A549 (cell line): ENCODE results near the gene SLCO1A2. TPM values are rescaled to one million over a fixed set of nuclear protein-coding genes. Genes with fewer than 3 reads are reported as not detected.

Experiments used
- ATAC-seq, 2 experiments: fragments of 200-7000 bp in 1 of 2; fragments of >200 bp in 1 of 2; cut with Nextera tagmentation in 1 of 2; cut with Tn5 transposase in 1 of 2; 3 replicates each; pipeline versions ENCODE4 v1.8.0 to v1.9.1; 2018 to 2020; ENCODE audit warnings: mild to moderate bottlenecking in 1 of 2, moderate library complexity in 1 of 2
- CTCF ChIA-PET: fragments of 300-600 bp; sonication (Branson Sonifier 250); formaldehyde crosslinking; extraction: SDS; loops from one replicate; lab custom pipeline; 2021; ENCODE audit warnings: antibody characterized with exemption, inconsistent platforms; lab: Yijun Ruan, JAX
- POLR2A ChIA-PET: fragments of 350-600 bp; formaldehyde crosslinking; extraction: SDS; loops from one replicate; lab custom pipeline; 2021; ENCODE audit warnings: antibody characterized with exemption, inconsistent platforms; lab: Yijun Ruan, JAX
- DNase-seq, 2 experiments: peaks; one replicate each; pipeline versions ENCODE4 v3.0.0 to v3.0.0-alpha.2; 2011 to 2016; ENCODE audit warnings: low read depth in 1 of 2, low spot score in 1 of 2
- FAIRE-seq: peaks from 2 replicates; lab custom pipeline; 2011; peaks lifted over from hg19 to GRCh38; lab: Jason Lieb, UNC
- H3K27ac ChIP-seq, 2 experiments: fragments of >200 bp; sonication (Bioruptor Twin); formaldehyde crosslinking; 3 replicates each; pipeline ENCODE4 v1.5.1; 2016 to 2017
- H3K4me1 ChIP-seq: fragments of >200 bp; sonication (Bioruptor Twin); formaldehyde crosslinking; 3 replicates; pipeline ENCODE4 v1.6.1; 2016
- H3K4me2 ChIP-seq: fragments of >200 bp; sonication (Bioruptor Twin); formaldehyde crosslinking; 3 replicates; pipeline ENCODE4 v1.6.1; 2016
- H3K4me3 ChIP-seq: fragments of >200 bp; sonication (Bioruptor Twin); formaldehyde crosslinking; 3 replicates; pipeline ENCODE4 v1.5.1; 2016
- H3K9me3 ChIP-seq: fragments of >200 bp; sonication (Bioruptor Twin); formaldehyde crosslinking; 3 replicates; pipeline ENCODE4 v1.6.1; 2016
- BCL3 ChIP-seq: fragments of >200 bp; sonication (Bioruptor Twin); formaldehyde crosslinking; IDR thresholded peaks from 3 replicates; pipeline ENCODE4 v1.6.1; 2016
- CBX2 ChIP-seq: fragments of 200-600 bp; sonication (generic); IDR thresholded peaks from 2 replicates; pipeline ENCODE4 v1.6.1; 2016; ENCODE audit warnings: low read depth, mild to moderate bottlenecking, borderline replicate concordance
- CBX8 ChIP-seq: fragments of 200-600 bp; sonication (generic); IDR thresholded peaks from 2 replicates; pipeline ENCODE4 v1.6.1; 2016
- EHMT2 ChIP-seq: fragments of 200-600 bp; sonication (generic); IDR thresholded peaks from 2 replicates; pipeline ENCODE4 v1.6.1; 2016; ENCODE audit warnings: antibody characterized with exemption, low read depth, mild to moderate bottlenecking, moderate library complexity
- ELK1 ChIP-seq: fragments of 150-350 bp; IDR thresholded peaks from 2 replicates; pipeline ENCODE4 v1.6.1; 2014; ENCODE audit warnings: low read depth, mild to moderate bottlenecking, low read length
- ESRRA ChIP-seq: fragments of 150-350 bp; IDR thresholded peaks from 2 replicates; pipeline ENCODE4 v1.6.1; 2014; ENCODE audit warnings: mild to moderate bottlenecking, low read length, borderline replicate concordance
- FOSB ChIP-seq: fragments of 250-450 bp; sonication (Bioruptor Pico); IDR thresholded peaks from 2 replicates; pipeline ENCODE4 v1.5.0; 2020; ENCODE audit warnings: mild to moderate bottlenecking, moderate library complexity
- FOSL2 ChIP-seq, 2 experiments: fragments of 450-650 bp in 1 of 2; fragments of >200 bp in 1 of 2; sonication (Bioruptor Twin) in 1 of 2; formaldehyde crosslinking; IDR thresholded peaks; 2 replicates each; pipeline versions ENCODE4 v1.5.0 to v1.6.1; 2016 to 2020; ENCODE audit warnings: mild to moderate bottlenecking in 1 of 2, moderate library complexity in 1 of 2
- FOXS1 ChIP-seq: fragments of 250-450 bp; sonication (Bioruptor Pico); IDR thresholded peaks from 2 replicates; pipeline ENCODE4 v1.5.0; 2020; ENCODE audit warnings: mild to moderate bottlenecking, moderate library complexity
- GATA3 ChIP-seq: IDR thresholded peaks from 2 replicates; pipeline ENCODE4 v1.6.1; 2012; ENCODE audit warnings: borderline replicate concordance
- HOXB13 ChIP-seq: fragments of 250-450 bp; sonication (Bioruptor Pico); IDR thresholded peaks from 2 replicates; pipeline ENCODE4 v1.5.0; 2020; ENCODE audit warnings: low read depth, mild to moderate bottlenecking, moderate library complexity
- HOXB5 ChIP-seq: fragments of 250-450 bp; sonication (Bioruptor Pico); IDR thresholded peaks from 2 replicates; pipeline ENCODE4 v1.5.0; 2020; ENCODE audit warnings: mild to moderate bottlenecking, moderate library complexity
- JUN ChIP-seq, 2 experiments: fragments of >200 bp; sonication (Bioruptor Twin); formaldehyde crosslinking; IDR thresholded peaks; 2 replicates in 1 of 2; 3 replicates in 1 of 2; pipeline ENCODE4 v1.6.1; 2016 to 2017
- KDM1A ChIP-seq: fragments of 200-600 bp; sonication (generic); IDR thresholded peaks from 2 replicates; pipeline ENCODE4 v1.6.1; 2016; ENCODE audit warnings: low read depth, mild to moderate bottlenecking
- KDM5A ChIP-seq: fragments of 200-600 bp; sonication (generic); IDR thresholded peaks from 2 replicates; pipeline ENCODE4 v1.6.1; 2016; ENCODE audit warnings: antibody characterized with exemption, mild to moderate bottlenecking
- MAFK ChIP-seq: fragments of 450-650 bp; IDR thresholded peaks from 2 replicates; pipeline ENCODE4 v1.6.1; 2014; ENCODE audit not compliant: partially characterized antibody
- MAZ ChIP-seq: fragments of 150-350 bp; IDR thresholded peaks from 2 replicates; pipeline ENCODE4 v1.6.1; 2014; ENCODE audit warnings: antibody characterized with exemption, low read depth, low read length, borderline replicate concordance
- MYC ChIP-seq: IDR thresholded peaks from 2 replicates; pipeline ENCODE4 v1.6.1; 2012; ENCODE audit warnings: mild to moderate bottlenecking, inconsistent platforms, low read length, improper control_type of control experiment, borderline replicate concordance
- PHF8 ChIP-seq: fragments of 200-600 bp; sonication (generic); IDR thresholded peaks from 2 replicates; pipeline ENCODE4 v1.6.1; 2016; ENCODE audit warnings: low read depth, mild to moderate bottlenecking, antibody characterized with exemption, moderate library complexity, borderline replicate concordance
- POLR2AphosphoS2 ChIP-seq: conservative IDR thresholded peaks from 2 replicates; pipeline ENCODE4 v1.6.1; 2012; ENCODE audit warnings: low read length, improper control_type of control experiment, inconsistent platforms
- RARB ChIP-seq: fragments of 250-450 bp; sonication (Bioruptor Pico); IDR thresholded peaks from 2 replicates; pipeline ENCODE4 v1.8.0; 2021; ENCODE audit warnings: mild to moderate bottlenecking, moderate library complexity
- RFX5 ChIP-seq: fragments of 450-650 bp; IDR thresholded peaks from 2 replicates; pipeline ENCODE4 v1.7.1; 2014; ENCODE audit warnings: antibody characterized with exemption, mild to moderate bottlenecking, moderate library complexity
- SMC3 ChIP-seq: fragments of >200 bp; sonication (Bioruptor Twin); formaldehyde crosslinking; IDR thresholded peaks from 3 replicates; pipeline ENCODE4 v1.6.1; 2018; ENCODE audit warnings: inconsistent platforms
- SREBF2 ChIP-seq: fragments of 450-650 bp; IDR thresholded peaks from 2 replicates; pipeline ENCODE4 v1.6.1; 2014; ENCODE audit warnings: mild to moderate bottlenecking, moderate library complexity
- TFCP2L1 ChIP-seq: fragments of 250-450 bp; sonication (Bioruptor Pico); IDR thresholded peaks from 2 replicates; pipeline ENCODE4 v1.5.0; 2021; ENCODE audit warnings: mild to moderate bottlenecking
- TP53 ChIP-seq: fragments of 250-450 bp; sonication (Bioruptor Pico); IDR thresholded peaks from 2 replicates; pipeline ENCODE4 v1.5.0; 2021; ENCODE audit warnings: mild to moderate bottlenecking, moderate library complexity
- ZC3H11A ChIP-seq: fragments of 450-650 bp; IDR thresholded peaks from 2 replicates; pipeline ENCODE4 v1.6.1; 2014; ENCODE audit warnings: antibody characterized with exemption, mild to moderate bottlenecking
- ZFP36 ChIP-seq: fragments of 450-650 bp; IDR thresholded peaks from 2 replicates; pipeline ENCODE4 v1.6.1; 2014; ENCODE audit warnings: borderline replicate concordance; ENCODE audit not compliant: partially characterized antibody
- ZSCAN20 ChIP-seq: fragments of 250-450 bp; sonication (Bioruptor Pico); IDR thresholded peaks from 2 replicates; pipeline ENCODE4 v1.8.0; 2022; ENCODE audit warnings: mild to moderate bottlenecking, moderate library complexity
- WGBS: methylation state at CpG from one replicate; pipeline ENCODE4 v1.1.6; 2017; ENCODE audit errors: missing lambda C conversion rate; 5-methylcytosine and 5-hydroxymethylcytosine counted together
- polyA plus RNA-seq, 4 experiments: library from polyadenylated mRNA; depleted of rRNA in 3 of 4; stranded (reverse); fragments of >200 nt; fragmentation: RNase III in 1 of 4; extraction: RNeasy Plus Mini Kit Qiagen cat#74134 plus additional on column Dnase treatment in 1 of 4; gene quantifications; 2 replicates in 3 of 4; 3 replicates in 1 of 4; pipeline ENCODE4 v1.2.3, GENCODE V29; 2011 to 2017
- TF ChIP-seq, protein P1 (sequence below): IDR thresholded peaks from 2 replicates; pipeline ENCODE4 v1.6.1; 2012
- TF ChIP-seq, protein P2 (sequence below): fragments of 450-650 bp; IDR thresholded peaks from 2 replicates; pipeline ENCODE4 v1.6.1; 2014; ENCODE audit warnings: antibody characterized with exemption
- TF ChIP-seq, protein P3 (sequence below): fragments of 250-450 bp; sonication (Bioruptor Pico); IDR thresholded peaks from 2 replicates; pipeline ENCODE4 v1.5.0; 2020; ENCODE audit warnings: low read depth, mild to moderate bottlenecking, moderate library complexity

SLCO1A2 gene
- polyA plus RNA-seq, 2 of the 4 experiments (the other 2 are of a cell fraction): 0.08 to 0.31 TPM

DNA sequence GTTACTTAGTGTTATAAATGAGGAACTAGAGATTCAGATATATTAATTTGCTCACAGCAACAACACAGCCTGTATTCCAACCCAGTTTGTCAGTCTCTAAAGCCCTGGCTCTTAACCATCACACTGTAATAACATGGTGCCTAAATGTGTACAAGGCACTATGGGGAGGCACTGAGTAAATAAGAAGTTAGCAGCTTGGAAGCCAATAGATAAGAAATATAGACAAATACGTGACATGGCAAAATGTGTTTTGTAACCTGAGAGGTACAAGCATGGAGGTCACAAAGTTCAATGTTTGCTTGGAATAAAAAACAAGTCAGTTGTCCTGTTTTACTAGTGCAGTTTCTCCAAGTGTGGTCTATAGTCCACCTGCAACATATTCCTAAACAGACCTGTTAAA, 16.3 kb upstream of the SLCO1A2 start:
- no peaks in the 10 kb centered on the region for H3K4me1 ChIP-seq
- ChIA-PET CTCF (no interaction called here), POLR2A (no interaction called here)
- TF ChIP-seq MAFK (peak; percentile 37), GATA3 (0 out of 2 replicates have a peak, but pooled peaks have one; percentile 34), POLR2AphosphoS2 (no peak)
- whole genome bisulfite sequencing: 46% methylated on average over 1 of the region's 1 CpG
- no peak overlapping the region for H3K4me2 ChIP-seq
- DNase-seq (peak in 1 of 2 experiments; percentile 51), FAIRE-seq (no peak), ATAC-seq (peak in 1 of 2 experiments; percentile 38; a peak in 2 of 6 replicates)
- no peaks in the 10 kb centered on the region for H3K9me3 ChIP-seq
- H3K4me3 ChIP-seq: no peak overlapping the region
- no peak overlapping the region for H3K27ac ChIP-seq

DNA sequence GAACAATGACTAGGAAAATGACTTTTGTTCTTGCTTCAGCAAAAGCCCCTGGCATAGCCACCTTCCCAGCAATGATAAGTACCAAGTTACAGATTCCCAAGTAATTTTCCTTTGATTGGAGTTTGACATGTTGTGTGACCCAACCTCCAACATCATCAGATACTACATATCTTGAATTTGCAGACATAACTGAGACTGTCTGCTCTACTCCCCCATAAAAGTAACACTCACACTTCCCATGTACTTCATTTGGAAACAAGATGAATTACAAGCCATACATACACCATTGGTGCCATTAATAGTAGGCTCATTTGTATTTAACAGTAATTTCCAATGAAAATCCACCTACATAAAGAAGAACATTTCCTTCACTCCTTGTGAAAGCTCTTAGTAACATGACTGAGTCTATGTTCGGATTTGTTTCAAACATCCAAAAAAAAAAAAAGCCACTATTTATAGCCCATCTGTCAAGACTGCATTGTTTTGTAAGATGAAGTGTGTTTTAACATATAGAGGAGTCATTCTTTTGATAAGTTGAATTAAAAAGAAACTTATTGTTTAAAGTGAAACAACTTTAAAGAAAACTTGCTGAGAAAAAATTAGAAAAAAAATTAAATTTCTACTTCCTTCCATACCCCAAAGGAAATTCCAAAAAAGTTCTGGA, 12.0 kb upstream of the SLCO1A2 start:
- POLR2A ChIA-PET: no interaction called here
- TF ChIP-seq JUN (IDR thresholded peaks at IDR 0.05): no peak
- no peak for TF ChIP-seq TFCP2L1
- no peak for TF ChIP-seq HOXB5 (CRISPR knock-in tag)
- no peak for TF ChIP-seq TP53 (CRISPR knock-in tag)
- TF ChIP-seq ESRRA: no peak
- TF ChIP-seq, protein P1, sequence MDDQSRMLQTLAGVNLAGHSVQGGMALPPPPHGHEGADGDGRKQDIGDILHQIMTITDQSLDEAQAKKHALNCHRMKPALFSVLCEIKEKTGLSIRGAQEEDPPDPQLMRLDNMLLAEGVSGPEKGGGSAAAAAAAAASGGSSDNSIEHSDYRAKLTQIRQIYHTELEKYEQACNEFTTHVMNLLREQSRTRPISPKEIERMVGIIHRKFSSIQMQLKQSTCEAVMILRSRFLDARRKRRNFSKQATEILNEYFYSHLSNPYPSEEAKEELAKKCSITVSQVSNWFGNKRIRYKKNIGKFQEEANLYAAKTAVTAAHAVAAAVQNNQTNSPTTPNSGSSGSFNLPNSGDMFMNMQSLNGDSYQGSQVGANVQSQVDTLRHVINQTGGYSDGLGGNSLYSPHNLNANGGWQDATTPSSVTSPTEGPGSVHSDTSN: no peak
- TF ChIP-seq SMC3: no peak
- no peak for TF ChIP-seq GATA3
- TF ChIP-seq, protein P2, sequence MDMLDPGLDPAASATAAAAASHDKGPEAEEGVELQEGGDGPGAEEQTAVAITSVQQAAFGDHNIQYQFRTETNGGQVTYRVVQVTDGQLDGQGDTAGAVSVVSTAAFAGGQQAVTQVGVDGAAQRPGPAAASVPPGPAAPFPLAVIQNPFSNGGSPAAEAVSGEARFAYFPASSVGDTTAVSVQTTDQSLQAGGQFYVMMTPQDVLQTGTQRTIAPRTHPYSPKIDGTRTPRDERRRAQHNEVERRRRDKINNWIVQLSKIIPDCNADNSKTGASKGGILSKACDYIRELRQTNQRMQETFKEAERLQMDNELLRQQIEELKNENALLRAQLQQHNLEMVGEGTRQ: no peak
- TF ChIP-seq, protein P3, sequence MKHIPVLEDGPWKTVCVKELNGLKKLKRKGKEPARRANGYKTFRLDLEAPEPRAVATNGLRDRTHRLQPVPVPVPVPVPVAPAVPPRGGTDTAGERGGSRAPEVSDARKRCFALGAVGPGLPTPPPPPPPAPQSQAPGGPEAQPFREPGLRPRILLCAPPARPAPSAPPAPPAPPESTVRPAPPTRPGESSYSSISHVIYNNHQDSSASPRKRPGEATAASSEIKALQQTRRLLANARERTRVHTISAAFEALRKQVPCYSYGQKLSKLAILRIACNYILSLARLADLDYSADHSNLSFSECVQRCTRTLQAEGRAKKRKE (CRISPR knock-in tag): no peak
- no peak for TF ChIP-seq RARB (CRISPR knock-in tag)
- no peak for TF ChIP-seq PHF8
- TF ChIP-seq FOSL2 (IDR thresholded peaks at IDR 0.05): no peak
- TF ChIP-seq FOSL2 (CRISPR knock-in tag; IDR thresholded peaks at IDR 0.05): no peak
- no peak for TF ChIP-seq CBX8
- no peak for TF ChIP-seq CBX2
- no peak for TF ChIP-seq HOXB13 (CRISPR knock-in tag)
- TF ChIP-seq ZC3H11A: no peak
- no peak for TF ChIP-seq EHMT2
- H3K4me2 ChIP-seq: no peak overlapping the region
- no peak overlapping the region for H3K27ac ChIP-seq
- no peak for ATAC-seq
- H3K4me3 ChIP-seq: no peak overlapping the region
- no peaks in the 10 kb centered on the region for H3K9me3 ChIP-seq
- CTCF ChIA-PET: interaction anchor here (0.7 kb wide), 1 partner anchor 150 kb away, joined by 4 read pairs; no protein-coding TSS in a partner anchor
- DNase-seq: no peak
- 69% methylated on average over 1 of the region's 1 CpG for WGBS
- H3K4me1 ChIP-seq: no peaks in the 10 kb centered on the region
- no peak for FAIRE-seq

DNA sequence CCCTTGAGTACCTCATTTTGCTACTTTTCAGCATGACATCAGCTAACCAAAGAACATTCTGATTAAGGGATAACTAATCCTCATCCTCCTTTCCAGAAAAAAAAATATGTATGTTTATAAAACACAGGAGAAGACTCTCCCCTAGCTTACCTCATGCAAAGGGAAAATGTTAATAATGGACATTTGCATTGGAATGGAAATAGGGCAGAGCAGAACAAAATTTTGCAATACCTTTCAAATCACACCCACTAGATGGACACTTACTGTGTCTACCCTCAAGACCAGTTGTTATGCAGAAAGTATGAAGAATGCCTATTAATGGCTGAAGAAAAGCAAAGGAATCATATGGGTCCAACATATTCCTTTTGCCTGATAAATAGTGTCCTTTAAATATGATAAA, 8.9 kb upstream of the SLCO1A2 start:
- Histone ChIP-seq H3K27ac (no peak overlapping the region), H3K4me1 (no peaks in the 10 kb centered on the region), H3K4me2 (no peak overlapping the region), H3K9me3 (no peaks in the 10 kb centered on the region), H3K4me3 (no peak overlapping the region)
- CTCF ChIA-PET: no interaction called here
- ATAC-seq: no peak
- no peak for DNase-seq
- POLR2A ChIA-PET: no interaction called here
- FAIRE-seq: no peak
- TF ChIP-seq CBX2: no peak
- no peak for TF ChIP-seq FOXS1 (CRISPR knock-in tag)
- no peak for TF ChIP-seq FOSL2 (IDR thresholded peaks at IDR 0.05)
- TF ChIP-seq FOSL2 (CRISPR knock-in tag; IDR thresholded peaks at IDR 0.05): no peak
- no peak for TF ChIP-seq KDM1A
- no peak for TF ChIP-seq RFX5
- TF ChIP-seq ELK1: no peak
- TF ChIP-seq KDM5A: no peak
- TF ChIP-seq ZSCAN20 (CRISPR knock-in tag): no peak
- no peak for TF ChIP-seq MYC
- TF ChIP-seq FOSB (CRISPR knock-in tag): no peak
- TF ChIP-seq SREBF2: no peak
- TF ChIP-seq MAZ: no peak
- no peak for TF ChIP-seq HOXB5 (CRISPR knock-in tag)
- TF ChIP-seq ZFP36: no peak
- TF ChIP-seq BCL3: no peak
